Middle frontal gyrus (tissue), 1 donor: Measurements from ENCODE around the gene FBXO27.
A peak's percentile ranks its signal among the peaks of the same experiment; 100 is the strongest.
"Not testable (repeated sequence)": the region's sequence is repeated elsewhere in the genome, so short reads cannot be mapped to it uniquely, and the experiment has no call there.

Experiments used
- DNase-seq: peaks from one replicate; pipeline ENCODE4 v3.0.0-alpha.2; 2015; ENCODE audit warnings: low spot score; ENCODE audit errors: extremely low spot score

Gene FBXO27, protein sequence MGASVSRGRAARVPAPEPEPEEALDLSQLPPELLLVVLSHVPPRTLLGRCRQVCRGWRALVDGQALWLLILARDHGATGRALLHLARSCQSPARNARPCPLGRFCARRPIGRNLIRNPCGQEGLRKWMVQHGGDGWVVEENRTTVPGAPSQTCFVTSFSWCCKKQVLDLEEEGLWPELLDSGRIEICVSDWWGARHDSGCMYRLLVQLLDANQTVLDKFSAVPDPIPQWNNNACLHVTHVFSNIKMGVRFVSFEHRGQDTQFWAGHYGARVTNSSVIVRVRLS

GRCh38 chr19:39032063-39032918 lies at the start of gene FBXO27:
TSS of gene FBXO27 (minus strand) at chr19:39032549. CDS start at chr19:39032227, 322 bp downstream.
- peak; percentile 29 for DNase-seq

DNA sequence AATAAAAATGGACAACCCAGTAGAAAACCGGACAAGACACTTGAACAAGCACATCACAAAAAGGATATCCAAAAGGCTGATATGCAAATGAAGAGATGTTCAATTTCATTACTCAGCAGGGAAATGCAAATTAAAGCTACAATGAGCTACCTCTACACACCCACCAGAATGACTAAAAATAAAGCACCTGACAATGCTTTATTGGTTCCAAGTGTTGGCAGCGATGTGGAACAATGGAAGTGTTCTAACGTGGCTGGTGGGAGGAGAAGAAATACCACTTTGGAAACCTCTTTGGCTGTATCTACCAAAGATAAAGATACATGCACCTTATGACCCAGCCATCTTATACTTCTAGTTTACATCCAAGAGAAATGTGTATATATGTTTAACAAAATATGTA lies 48.1 kb upstream of the FBXO27 start:
- no peak for DNase-seq

DNA sequence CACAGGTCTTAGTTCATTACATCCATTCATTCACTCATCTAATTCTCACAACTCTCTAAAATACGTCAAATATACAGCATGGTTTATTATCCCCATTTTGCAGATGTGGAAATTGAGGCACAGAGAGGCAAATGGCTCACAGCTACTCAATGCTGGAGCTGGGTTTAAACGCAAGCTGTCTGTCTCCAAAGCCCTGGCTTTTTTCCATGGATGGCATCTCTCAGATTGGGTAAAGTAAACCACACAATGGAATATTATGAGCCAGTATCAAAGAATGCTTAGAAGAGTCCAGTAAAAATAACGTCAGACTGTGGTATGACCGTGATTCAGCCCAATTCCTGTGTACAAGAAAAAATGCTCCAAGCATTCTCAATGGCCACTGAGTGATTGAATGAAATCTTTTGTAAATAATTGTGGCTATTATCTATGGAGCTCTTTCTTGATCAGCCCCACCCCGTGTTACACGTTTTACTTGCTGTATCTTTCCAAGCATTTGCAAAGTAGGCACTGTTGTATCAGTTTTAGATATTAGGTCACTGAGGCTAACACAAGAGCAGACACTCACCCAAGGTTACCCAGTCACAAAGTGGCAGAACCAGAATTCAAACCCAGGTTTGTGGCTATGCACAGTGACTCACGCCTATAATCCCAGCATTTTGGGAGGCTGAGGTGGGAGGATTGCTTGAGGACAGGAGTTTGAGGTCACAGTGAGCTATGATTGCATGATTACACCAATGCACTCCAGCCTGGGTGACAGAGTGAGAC lies 46.3 kb upstream of the FBXO27 start:
- peak; percentile 68 for DNase-seq

- no peak for DNase-seq
Observed at GRCh38 chr19:39077323-39077722, 45.0 kb upstream of the FBXO27 start.

- DNase-seq: no peak
Observed at GRCh38 chr19:39074942-39075341, 42.6 kb upstream of the FBXO27 start.

DNA sequence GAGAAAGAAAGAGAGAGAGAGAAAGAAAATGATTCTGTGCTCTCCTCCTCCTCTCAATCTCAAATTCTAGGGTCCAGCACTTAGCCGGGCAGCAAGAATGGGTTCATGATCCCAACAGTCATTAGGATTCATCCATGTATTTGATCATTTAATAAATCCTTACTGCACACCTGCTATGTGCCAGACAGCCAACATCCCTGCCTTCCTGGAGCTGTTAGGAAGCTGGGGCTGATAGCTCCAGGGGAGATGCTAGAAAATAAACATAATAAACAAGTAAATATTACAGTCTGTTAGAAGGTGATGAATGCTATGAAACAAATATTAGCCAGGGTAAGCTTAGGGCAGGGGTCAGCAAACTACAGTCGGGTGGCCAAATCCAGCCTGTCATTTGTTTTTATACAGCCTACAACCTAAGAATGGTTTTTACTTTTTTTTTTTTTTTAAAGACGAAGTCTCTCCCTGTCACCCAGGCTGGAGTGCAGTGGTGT lies 41.9 kb upstream of the FBXO27 start:
- DNase-seq: no peak

GRCh38 chr19:39070888-39071287 lies 38.5 kb upstream of the FBXO27 start:
- DNase-seq: no peak

DNA sequence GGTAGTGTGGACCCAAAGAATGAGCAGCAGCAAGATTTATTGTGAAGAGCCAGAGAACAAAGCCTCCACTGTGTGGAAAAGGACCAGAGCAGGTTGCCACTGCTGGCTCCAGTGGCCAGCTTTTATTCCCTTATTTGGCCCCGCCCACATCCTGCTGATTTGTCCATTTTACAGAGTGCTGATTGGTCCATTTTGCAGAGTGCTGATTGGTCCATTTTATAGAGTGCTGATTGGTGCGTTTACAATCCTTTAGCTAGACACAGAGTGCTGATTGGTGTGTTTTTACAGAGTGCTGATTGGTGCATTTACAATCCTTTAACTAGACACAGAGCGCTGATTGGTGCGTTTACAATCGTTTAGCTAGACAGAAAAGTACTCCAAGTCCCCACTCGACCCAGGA lies 35.9 kb upstream of the FBXO27 start:
- DNase-seq: not testable (repeated sequence)

DNA sequence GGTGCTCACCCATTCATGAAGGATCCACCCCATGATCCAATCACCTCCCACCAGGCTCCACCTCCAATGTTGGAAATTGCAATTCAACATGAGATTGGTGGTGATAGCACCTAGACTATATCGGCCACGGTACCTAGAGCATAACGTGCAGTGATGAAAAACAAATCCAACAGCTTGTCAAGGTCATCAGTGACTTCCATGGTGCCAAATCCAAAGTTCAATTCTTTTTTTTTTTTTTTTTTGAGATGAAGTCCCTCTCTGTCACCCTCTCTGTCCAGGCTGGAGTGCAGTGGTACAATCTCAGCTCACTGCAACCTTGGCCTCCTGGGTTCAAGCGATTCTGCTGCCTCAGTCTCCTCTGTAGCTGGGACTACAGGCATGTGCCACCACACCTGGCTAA lies 34.8 kb upstream of the FBXO27 start:
- no peak for DNase-seq

DNA sequence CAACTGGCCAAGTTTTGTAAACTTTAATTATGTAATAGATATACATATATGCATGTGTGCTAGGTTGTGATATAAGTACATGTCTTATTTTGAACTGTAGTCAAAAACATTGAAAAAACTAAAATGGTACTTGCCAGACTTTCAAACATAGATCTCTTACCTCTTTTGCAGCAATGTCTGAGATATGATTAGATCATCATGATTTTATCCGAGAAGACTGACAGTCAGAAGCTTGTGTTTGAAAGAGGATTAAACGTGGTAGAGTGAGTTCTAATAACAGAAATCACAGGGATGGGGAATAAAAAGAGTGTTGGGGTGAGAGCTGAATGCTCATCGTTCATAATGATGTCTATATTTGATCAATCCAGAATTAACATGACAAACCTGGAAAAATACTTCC lies 33.6 kb upstream of the FBXO27 start:
- no peak for DNase-seq

DNA sequence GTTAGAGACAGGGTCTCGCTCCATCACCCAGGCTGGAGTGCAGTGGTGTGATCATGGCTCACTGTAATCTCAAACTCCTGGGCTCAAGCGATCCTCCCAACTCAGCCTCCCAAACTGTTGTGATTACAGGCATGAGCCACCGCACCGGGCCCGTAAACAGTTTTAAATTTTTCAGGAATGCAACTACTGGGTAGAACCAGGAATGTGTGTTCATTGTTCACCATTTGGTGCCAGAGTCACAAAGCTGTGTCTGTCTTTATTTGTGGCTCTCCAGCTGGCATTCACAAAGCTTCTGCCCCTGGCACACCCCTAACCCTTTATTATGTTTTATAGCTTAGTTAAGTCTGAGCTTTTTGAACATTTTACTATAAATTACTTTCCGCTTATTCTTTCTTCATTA lies 32.1 kb upstream of the FBXO27 start:
- no peak for DNase-seq

GRCh38 chr19:39060171-39060570 lies 27.8 kb upstream of the FBXO27 start:
- no peak for DNase-seq

GRCh38 chr19:39059302-39059701 lies 27.0 kb upstream of the FBXO27 start:
- no peak for DNase-seq

- DNase-seq: no peak
Observed at GRCh38 chr19:39057615-39058014, 25.3 kb upstream of the FBXO27 start.

GRCh38 chr19:39054091-39054470 lies 21.7 kb upstream of the FBXO27 start:
- DNase-seq: no peak

DNA sequence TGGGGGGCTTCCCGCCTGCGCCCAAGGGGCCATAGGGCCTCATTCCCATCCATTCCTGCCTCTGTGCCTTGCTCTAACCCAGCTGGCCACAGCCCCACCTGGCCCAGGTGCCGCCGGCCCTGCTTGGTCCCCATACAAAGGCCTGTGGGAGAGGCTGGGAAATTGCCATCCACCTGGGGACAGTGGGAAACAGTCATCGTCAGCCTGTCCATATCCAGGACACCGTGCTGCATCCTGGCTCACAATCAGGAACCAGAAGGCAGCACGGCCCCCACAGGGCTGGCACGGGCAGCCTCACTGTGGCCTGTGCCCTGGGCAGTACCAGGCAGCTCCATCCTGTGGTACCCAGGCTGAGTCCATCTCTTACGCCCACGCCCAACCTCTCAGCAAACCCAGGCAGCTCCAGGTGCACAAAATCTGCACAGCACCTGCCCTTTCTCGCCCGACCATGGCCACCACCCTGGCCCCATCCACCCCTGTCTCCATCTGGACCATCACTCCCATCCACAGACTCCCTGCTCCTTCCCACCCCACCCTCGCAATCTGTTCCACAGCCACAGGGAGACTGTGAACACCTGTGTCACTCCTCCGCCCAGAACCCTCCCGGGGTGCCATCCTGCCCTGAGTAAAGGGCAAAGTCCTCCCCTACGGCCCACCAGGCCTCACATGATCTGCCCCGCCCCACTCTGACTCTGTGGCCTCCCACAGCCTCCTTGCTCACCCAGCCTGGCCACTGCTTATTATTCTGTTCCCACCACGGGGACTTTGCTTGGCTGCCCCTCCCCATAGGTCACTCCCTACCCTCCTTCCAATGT lies 21.1 kb upstream of the FBXO27 start:
- DNase-seq: no peak

- peak; percentile 15 for DNase-seq
Observed at GRCh38 chr19:39052846-39053245, 20.5 kb upstream of the FBXO27 start.

GRCh38 chr19:39052243-39052746 lies 19.9 kb upstream of the FBXO27 start:
- peak; percentile 31 for DNase-seq

DNA sequence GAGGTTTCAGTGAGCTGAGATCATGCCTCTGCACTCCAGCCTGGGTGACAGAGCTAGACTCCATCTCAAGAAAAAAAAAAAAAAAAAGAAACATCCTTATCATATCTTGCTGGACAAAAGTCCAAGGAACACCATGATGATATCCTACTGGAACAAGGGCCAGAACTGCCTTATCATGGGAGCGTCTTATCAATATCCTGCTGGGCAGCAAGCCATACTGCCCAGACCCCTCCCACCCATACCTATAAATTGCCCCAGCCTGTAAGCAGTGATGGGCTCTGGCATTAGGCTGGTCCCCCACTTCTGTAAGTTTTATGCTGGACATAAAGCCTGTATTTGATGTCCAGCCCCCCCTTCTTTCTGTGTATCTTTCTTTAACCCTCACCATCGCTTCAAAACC lies 14.7 kb upstream of the FBXO27 start:
- DNase-seq: no peak

GRCh38 chr19:39046037-39046821 lies 13.9 kb upstream of the FBXO27 start:
- DNase-seq: no peak
